Uterus (tissue), 4 donors: ENCODE results near the gene JARID2. TPM values are rescaled to one million over a fixed set of nuclear protein-coding genes. Genes with fewer than 3 reads are reported as not detected.

Experiments
- DNase-seq, 2 donors: peaks; one replicate each; pipeline ENCODE4 v3.0.0-alpha.2; 2019 to 2020
- H3K27ac ChIP-seq, 2 donors: fragments of 200-600 bp; sonication (generic); 1 replicate in 1 of 2; 2 replicates in 1 of 2; pipeline ENCODE4 v1.5.1; 2016 to 2018
- H3K27me3 ChIP-seq, 2 donors: fragments of 200-600 bp; sonication (generic); one replicate each; pipeline ENCODE4 v1.5.1; 2018 to 2019; ENCODE audit warnings: control low read depth in 1 of 2
- H3K36me3 ChIP-seq, 2 donors: fragments of 200-600 bp; sonication (generic); one replicate each; pipeline ENCODE4 v1.5.1; 2019; ENCODE audit warnings: control low read depth in 1 of 2
- H3K4me1 ChIP-seq, 2 donors: fragments of 200-600 bp; sonication (generic); one replicate each; pipeline ENCODE4 v1.5.1; 2018 to 2019; ENCODE audit warnings: control low read depth in 1 of 2
- H3K4me3 ChIP-seq, 2 donors: fragments of 200-600 bp; sonication (generic); 1 replicate in 1 of 2; 2 replicates in 1 of 2; pipeline ENCODE4 v1.5.1; 2018 to 2019; ENCODE audit warnings: mild to moderate bottlenecking in 1 of 2
- H3K9me3 ChIP-seq, 2 donors: fragments of 200-600 bp; sonication (generic); one replicate each; pipeline ENCODE4 v1.5.1; 2019; ENCODE audit warnings: control low read depth in 1 of 2
- CTCF ChIP-seq, 4 experiments: fragments of 200-600 bp in 2 of 4; fragments of 450-650 bp in 2 of 4; sonication (generic) in 2 of 4; IDR thresholded peaks; one replicate each; pipeline ENCODE4 v1.5.1; 2016 to 2019; ENCODE audit warnings: antibody characterized with exemption in 4 of 4, mild to moderate bottlenecking in 2 of 4, moderate library complexity in 1 of 4
- POLR2A ChIP-seq, 2 donors: fragments of 450-650 bp; IDR thresholded peaks; one replicate each; pipeline ENCODE4 v1.6.1; 2016; ENCODE audit warnings: antibody characterized with exemption in 2 of 2, mild to moderate bottlenecking in 1 of 2, moderate library complexity in 1 of 2
- intact Hi-C: fragments of 100-400 bp; cut with DNase I; formaldehyde crosslinking; loops from one replicate; pipeline ENCODE4 v1.15.1; 2023; ENCODE audit warnings: low total_unique reads
- total RNA-seq, 4 donors: library from RNA; depleted of rRNA in 3 of 4; stranded (reverse); fragments of >200 nt in 3 of 4; gene quantifications; one replicate each; pipeline versions ENCODE4 v1.1.0 to v1.2.4, GENCODE V29; 2014 to 2023
- donor health status: DM: yes; HTN: yes; CAD: no.

The JARID2 gene
- total RNA-seq, 4 donors from 2014 or later: 2.6 to 15.8 (median 8.0) TPM

- Histone ChIP-seq H3K4me3 (no peak overlapping the region), H3K27me3 (no peaks in the 10 kb centered on the region), H3K9me3 (no peaks in the 10 kb centered on the region), H3K27ac (no peak overlapping the region), H3K4me1 (no peaks in the 10 kb centered on the region), H3K36me3 (no peaks in the 10 kb centered on the region)
- intact Hi-C loops: no loop called here
- DNase-seq: no peak
- TF ChIP-seq CTCF (IDR thresholded peaks at IDR 0.05) (no peak), POLR2A (IDR thresholded peaks at IDR 0.05) (no peak)
Measured at GRCh38 chr6:15527838-15528617, 282.2 kb downstream of the JARID2 start.

GRCh38 chr6:15528870-15529269 is 283.0 kb downstream of the JARID2 start:
- intact Hi-C loops: no loop called here
- Histone ChIP-seq H3K27me3 (no peaks in the 10 kb centered on the region), H3K4me1 (no peaks in the 10 kb centered on the region), H3K27ac (no peak overlapping the region), H3K9me3 (no peaks in the 10 kb centered on the region), H3K36me3 (no peaks in the 10 kb centered on the region), H3K4me3 (no peak overlapping the region)
- no peak for DNase-seq
- TF ChIP-seq POLR2A (IDR thresholded peaks at IDR 0.05) (no peak), CTCF (IDR thresholded peaks at IDR 0.05) (no peak)

DNA sequence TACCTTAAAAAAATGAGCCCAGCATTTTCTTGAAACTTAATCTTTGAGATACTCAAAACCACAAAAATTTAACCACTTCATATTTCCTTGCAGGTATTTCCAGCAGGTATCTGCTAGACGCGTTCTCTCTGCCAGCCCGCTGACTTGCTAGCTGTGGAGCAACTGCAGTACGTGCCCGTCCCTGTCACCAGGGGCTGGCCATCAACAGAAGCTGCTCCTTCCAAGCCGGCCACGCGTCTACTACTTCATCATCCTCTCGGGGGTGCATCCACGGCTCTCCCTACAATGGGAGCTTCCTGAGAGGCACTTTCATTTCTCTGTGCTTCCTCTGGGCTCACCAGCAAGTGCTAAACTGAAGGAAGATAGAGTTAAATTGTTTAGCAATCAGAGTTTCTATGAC is 284.5 kb downstream of the JARID2 start:
- TF ChIP-seq POLR2A (IDR thresholded peaks at IDR 0.05) (no peak), CTCF (IDR thresholded peaks at IDR 0.05) (no peak)
- H3K4me1 ChIP-seq: no peaks in the 10 kb centered on the region
- H3K27me3 ChIP-seq: no peaks in the 10 kb centered on the region
- no peak overlapping the region for H3K27ac ChIP-seq
- intact Hi-C loops: no loop called here
- H3K9me3 ChIP-seq: no peaks in the 10 kb centered on the region
- no peak overlapping the region for H3K4me3 ChIP-seq
- DNase-seq: no peak
- no peaks in the 10 kb centered on the region for H3K36me3 ChIP-seq

GRCh38 chr6:15531973-15532372 is 286.1 kb downstream of the JARID2 start:
- DNase-seq: no peak
- intact Hi-C loops: no loop called here

More at GRCh38 chr6:15531973-15532372, 286.1 kb downstream of the JARID2 start:
- Histone ChIP-seq H3K36me3 (no peaks in the 10 kb centered on the region), H3K9me3 (no peaks in the 10 kb centered on the region), H3K27me3 (no peaks in the 10 kb centered on the region), H3K4me1 (no peaks in the 10 kb centered on the region), H3K27ac (no peak overlapping the region), H3K4me3 (no peak overlapping the region)
- TF ChIP-seq CTCF (IDR thresholded peaks at IDR 0.05) (no peak), POLR2A (IDR thresholded peaks at IDR 0.05) (no peak)
